NOMO-1 treated with dmso at 0.1 percent for 144 hours (cell line): ENCODE results near the gene MRPL17.

Experiments
- DNase-seq: peaks from one replicate; lab custom pipeline; 2025; ENCODE audit not compliant: unreplicated experiment; lab: John Stamatoyannopoulos, UW

MRPL17 gene

DNA sequence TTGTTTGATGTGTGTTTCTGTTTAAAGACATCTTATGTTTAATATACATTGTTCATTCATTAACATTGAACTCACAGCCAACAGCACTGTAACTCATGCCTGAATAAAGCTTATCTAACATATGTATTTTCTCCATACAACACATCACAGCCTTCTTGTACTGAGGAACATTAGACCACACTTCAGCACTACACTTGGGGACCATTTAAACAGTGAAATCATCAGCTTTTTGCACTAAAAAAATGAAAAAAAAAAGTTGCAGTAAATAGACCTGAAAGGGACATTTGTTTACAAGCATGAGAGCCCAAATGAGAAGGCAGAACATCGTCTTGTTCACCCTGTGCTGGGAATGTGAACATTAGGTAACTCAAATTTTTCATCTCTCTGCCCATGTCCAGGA, 48.6 kb downstream of the MRPL17 start:
- DNase-seq = no peak

DNA sequence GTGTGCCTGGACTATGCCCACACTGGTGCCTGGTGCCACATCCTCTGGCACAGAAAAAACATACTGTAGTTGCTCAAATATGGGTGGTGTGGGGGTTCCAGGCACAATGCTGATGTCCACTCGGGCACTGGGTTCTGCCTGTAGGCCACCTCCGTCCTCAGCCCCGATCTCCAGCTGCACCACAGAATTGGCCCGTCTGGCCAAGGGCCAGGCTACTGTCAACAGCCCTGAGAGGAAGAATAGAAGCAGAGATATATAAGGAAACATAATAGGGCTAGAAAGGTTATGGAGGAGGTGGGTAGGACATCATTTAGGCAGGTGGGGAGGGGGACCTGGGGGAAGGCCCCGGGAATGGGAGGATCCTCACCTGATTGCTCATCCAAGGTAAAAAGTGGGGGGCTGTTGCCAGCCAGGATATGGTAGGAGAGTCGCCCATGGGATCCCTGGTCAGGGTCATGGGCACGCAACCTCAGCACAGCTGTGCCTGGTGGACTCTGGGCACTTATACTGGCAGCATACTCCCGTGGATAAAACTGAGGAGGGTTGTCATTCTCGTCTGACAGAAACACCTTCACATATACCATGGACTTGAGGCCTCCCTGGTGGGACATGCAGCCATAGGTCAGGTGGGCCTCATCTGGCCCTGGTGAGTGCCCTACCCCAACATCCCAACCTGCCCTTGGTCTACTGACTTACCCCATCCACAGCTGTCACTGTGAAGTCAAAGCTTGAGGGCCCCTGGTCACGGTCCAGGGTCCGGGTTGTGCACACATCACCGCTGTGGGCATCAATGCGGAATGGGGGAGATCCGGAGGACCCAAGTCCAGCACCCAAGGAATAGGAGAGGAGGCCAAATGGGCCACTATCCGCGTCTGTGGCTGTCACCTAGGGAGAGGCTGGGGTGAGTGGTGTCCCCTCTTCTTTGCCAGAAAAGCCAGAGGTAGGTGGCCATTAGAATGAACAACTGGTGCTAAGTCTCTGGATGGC, 49.4 kb downstream of the MRPL17 start:
- DNase-seq = no peak

DNA sequence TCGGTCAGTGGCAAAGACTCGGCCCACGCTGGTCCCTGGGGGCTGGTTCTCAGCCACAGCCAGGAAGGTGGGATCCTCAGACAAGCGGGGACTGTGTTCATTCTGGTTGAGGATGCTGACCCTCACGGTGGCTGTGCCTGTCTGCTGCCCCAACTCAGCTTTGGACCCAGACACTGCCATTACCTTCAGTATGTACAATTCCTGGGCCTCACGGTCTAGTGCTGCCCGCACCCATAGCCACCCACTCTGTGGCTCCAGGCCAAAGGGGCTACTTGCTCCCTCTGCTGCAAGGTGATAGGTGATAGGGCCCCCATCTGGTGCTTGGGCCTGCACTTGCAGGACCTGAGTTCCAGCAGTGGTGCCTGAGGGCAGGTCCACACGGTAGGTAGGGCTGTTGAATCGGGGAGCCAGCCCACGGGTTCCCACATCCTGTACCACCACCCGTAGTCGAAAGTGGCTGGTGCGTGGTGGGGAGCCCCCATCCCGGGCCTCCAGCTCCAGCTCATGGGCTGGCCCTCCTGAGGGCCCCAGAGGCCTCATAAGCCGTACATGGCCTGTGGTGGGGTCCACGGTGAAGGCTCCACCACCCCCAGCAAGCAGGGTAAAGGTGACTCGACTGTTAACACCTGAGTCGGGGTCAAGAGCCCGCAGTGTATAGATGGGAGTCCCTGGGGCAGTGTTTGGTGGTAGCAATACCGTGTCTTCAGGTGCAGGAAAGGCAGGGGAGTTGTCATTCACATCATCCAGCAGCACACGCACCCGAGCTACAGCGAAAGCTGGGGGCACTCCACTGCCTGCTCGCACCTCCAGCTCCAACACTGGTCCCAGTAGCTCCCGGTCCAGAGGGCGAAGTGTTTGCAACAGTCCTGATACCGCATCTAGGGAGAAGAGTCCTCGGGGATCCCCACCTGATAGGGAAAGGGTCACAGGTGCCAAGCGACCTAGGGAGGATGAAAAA, 50.7 kb downstream of the MRPL17 start:
- DNase-seq = no peak

DNA sequence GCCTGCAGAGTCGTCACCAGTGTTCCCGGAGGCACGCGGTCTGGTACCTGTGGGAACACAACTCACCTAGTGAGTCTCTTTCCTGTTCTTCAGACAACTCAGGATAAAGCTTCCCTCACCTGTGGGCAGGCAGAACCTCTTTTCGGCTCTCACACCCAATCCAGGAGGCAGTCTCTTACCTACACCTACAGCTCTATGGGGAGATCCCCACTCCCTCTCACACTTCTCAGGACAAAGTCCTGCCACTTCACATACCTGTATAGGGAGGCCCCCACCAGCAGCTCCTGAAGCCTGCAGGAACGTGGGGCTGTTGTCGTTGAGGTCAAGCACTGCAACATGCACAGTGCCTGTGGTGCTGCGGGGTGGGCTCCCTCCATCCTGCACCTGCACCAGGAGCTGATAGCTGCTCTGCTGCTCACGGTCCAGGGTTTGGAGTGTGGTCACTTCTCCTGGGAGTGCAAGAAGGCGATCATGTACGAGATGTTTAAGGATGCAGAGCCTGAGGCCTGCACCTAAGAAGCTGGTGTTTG, 51.7 kb downstream of the MRPL17 start:
- no peak for DNase-seq

DNA sequence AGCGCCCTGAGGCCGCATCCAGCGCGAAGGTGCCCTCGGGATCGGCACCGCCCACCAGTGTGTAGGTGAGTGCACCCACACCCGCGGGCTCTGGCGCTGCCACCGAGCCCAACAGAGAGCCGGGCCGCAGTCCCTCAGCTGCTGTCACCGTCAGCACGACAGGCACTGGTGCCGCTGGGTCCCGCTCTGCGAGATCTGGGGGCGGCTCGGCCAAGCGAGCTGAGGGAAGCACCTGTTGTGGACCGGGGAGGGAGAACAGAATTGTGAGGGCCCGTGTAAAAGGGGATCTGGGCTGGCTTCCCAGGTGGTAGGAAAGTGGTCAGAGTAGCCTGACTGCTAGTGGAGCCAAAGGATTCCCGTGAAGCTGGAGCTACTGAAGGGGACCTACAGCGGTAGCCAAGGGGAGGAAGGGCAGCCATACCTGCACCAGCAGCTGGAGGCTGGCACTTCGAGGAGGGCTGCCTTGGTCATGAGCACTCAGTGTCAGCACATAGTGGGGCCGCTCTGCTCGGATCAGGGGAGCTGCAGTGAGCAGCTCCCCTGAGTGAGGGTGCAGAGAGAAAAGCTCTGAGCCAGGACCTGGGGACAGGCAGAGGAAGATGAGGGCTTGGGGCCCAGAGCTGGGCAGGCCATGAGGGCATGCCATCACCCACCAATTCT, 52.4 kb downstream of the MRPL17 start:
- no peak for DNase-seq
